Mesendoderm (in vitro differentiated cells): ENCODE results near the gene KLHL20.
"Not testable (repeated sequence)": the region's sequence is repeated elsewhere in the genome, so short reads cannot be mapped to it uniquely, and the experiment has no call there.

ENCODE experiments used
- DNase-seq: peaks from one replicate; pipeline ENCODE4 v3.0.0; 2013
- H2AK5ac ChIP-seq: 2 replicates; pipeline ENCODE4 v1.6.1; 2013; ENCODE audit warnings: low read length, inconsistent platforms
- H2BK120ac ChIP-seq: 2 replicates; pipeline ENCODE4 v1.6.1; 2013; ENCODE audit warnings: low read depth, mild to moderate bottlenecking, low read length, moderate library complexity, mixed read lengths
- H2BK15ac ChIP-seq: replicated peaks from 2 replicates; pipeline ENCODE4 v1.6.1; 2013; ENCODE audit warnings: low read depth, mild to moderate bottlenecking, moderate library complexity
- H2BK5ac ChIP-seq: 2 replicates; pipeline ENCODE4 v1.6.1; 2013; ENCODE audit warnings: low read length, inconsistent platforms
- H3K18ac ChIP-seq: 2 replicates; pipeline ENCODE4 v1.6.1; 2013; ENCODE audit warnings: mild to moderate bottlenecking, low read length, mixed read lengths
- H3K23ac ChIP-seq: one replicate; pipeline ENCODE4 v1.6.1; 2013; ENCODE audit warnings: low read length
- H3K27ac ChIP-seq: 2 replicates; pipeline ENCODE4 v1.5.1; 2013; ENCODE audit warnings: low read depth, mild to moderate bottlenecking, inconsistent platforms, low read length, moderate library complexity
- H3K27me3 ChIP-seq: 2 replicates; pipeline ENCODE4 v1.6.1; 2013; ENCODE audit warnings: low read length, control low read depth, mild to moderate bottlenecking, inconsistent platforms; ENCODE audit not compliant: insufficient read depth, poor library complexity
- H3K36me3 ChIP-seq: 2 replicates; pipeline ENCODE4 v1.6.1; 2013; ENCODE audit warnings: low read length, inconsistent platforms; ENCODE audit not compliant: control insufficient read depth, insufficient read depth
- H3K4ac ChIP-seq: one replicate; pipeline ENCODE4 v1.6.1; 2013; ENCODE audit warnings: low read depth, mild to moderate bottlenecking, low read length, moderate library complexity
- H3K4me1 ChIP-seq: 2 replicates; pipeline ENCODE4 v1.6.1; 2013; ENCODE audit warnings: low read depth, low read length, inconsistent platforms; ENCODE audit not compliant: control insufficient read depth
- H3K4me2 ChIP-seq: 2 replicates; pipeline ENCODE4 v1.6.1; 2013; ENCODE audit warnings: low read length
- H3K4me3 ChIP-seq: 2 replicates; pipeline ENCODE4 v1.5.1; 2013; ENCODE audit warnings: mild to moderate bottlenecking, low read length
- H3K56ac ChIP-seq: one replicate; pipeline ENCODE4 v1.6.1; 2013; ENCODE audit warnings: low read length
- H3K79me1 ChIP-seq: 2 replicates; pipeline ENCODE4 v1.6.1; 2013; ENCODE audit warnings: low read length, inconsistent platforms
- H3K79me2 ChIP-seq: 2 replicates; pipeline ENCODE4 v1.6.1; 2013; ENCODE audit warnings: mild to moderate bottlenecking, low read length; ENCODE audit not compliant: control insufficient read depth, insufficient read depth
- H3K9ac ChIP-seq: 2 replicates; pipeline ENCODE4 v1.6.1; 2013; ENCODE audit warnings: low read length, inconsistent platforms
- H4K5ac ChIP-seq: one replicate; pipeline ENCODE4 v1.6.1; 2013; ENCODE audit warnings: low read length
- H4K8ac ChIP-seq: one replicate; pipeline ENCODE4 v1.6.1; 2013; ENCODE audit warnings: low read depth, mild to moderate bottlenecking, control low read depth, low read length, moderate library complexity
- WGBS: extraction: QIAGEN DNeasy Blood & Tissue Kit; methylation state at CpG from one replicate; pipeline ENCODE4 v1.1.7; 2013; ENCODE audit warnings: low lambda C conversion rate, missing lambda C conversion rate; ENCODE audit not compliant: insufficient coverage; ENCODE audit errors: extremely low coverage; 5-methylcytosine and 5-hydroxymethylcytosine counted together

KLHL20 gene

DNA sequence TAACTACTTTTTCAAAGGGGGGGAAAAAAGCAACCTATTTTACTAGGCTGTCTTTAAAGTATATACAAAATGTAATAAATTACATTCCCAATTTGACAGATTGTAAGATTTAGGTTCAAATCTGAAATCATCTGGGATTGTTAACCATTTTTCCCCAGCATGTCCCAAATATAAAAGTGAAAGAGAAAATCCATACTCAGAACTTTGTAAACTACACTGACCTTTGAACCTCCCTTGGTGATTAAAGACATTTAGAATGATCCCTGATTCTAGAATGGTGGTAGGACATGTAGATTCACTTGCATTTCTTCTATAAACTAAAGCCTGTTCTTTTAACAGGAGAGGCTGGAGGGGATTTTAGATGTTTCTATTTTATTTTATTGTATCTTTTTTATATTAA, 39.0 kb downstream of the KLHL20 start:
- Histone ChIP-seq H3K56ac (no peak overlapping the region), H2BK120ac (no peak overlapping the region), H3K18ac (no peak overlapping the region), H2BK15ac (no peak overlapping the region), H3K36me3 (no peaks in the 10 kb centered on the region), H3K9ac (no peak overlapping the region), H3K79me1 (no peaks in the 10 kb centered on the region), H3K27ac (no peak overlapping the region), H3K4ac (no peak overlapping the region), H3K4me2 (no peak overlapping the region), H3K27me3 (no peaks in the 10 kb centered on the region), H4K5ac (no peak overlapping the region), H3K23ac (no peak overlapping the region), H3K4me1 (no peaks in the 10 kb centered on the region), H2BK5ac (no peak overlapping the region), H2AK5ac (no peak overlapping the region), H3K79me2 (no peaks in the 10 kb centered on the region), H4K8ac (no peak overlapping the region), H3K4me3 (no peak overlapping the region)
- no peak for DNase-seq

DNA sequence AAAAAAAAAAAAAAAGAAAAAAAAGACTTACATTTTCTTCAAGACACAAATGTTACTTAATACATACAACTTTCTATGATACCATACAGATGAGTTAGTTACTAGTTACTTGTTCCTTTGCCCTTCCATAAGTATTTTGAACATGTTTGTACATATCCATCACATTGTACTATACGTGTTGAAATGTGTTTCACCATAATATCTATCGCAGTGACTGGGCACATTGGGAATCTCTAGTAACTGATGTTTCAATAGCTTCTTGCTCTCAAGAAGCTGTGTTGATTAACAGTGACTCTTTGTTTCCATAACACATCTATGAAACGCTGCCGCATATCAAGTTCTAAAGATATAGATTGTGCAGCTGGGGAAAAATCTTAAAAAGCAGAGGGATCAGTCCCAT, 42.9 kb downstream of the KLHL20 start:
- no peak overlapping the region for H2BK5ac ChIP-seq
- no peaks in the 10 kb centered on the region for H3K27me3 ChIP-seq
- H3K9ac ChIP-seq, result no peak overlapping the region
- no peaks in the 10 kb centered on the region for H3K4me1 ChIP-seq
- H3K56ac ChIP-seq, result no peak overlapping the region
- H3K4me3 ChIP-seq, result no peak overlapping the region
- no CpG with 5 or more reads among the region's 4 CpGs for WGBS
- no peak overlapping the region for H3K4ac ChIP-seq
- H3K4me2 ChIP-seq, result no peak overlapping the region
- no peak for DNase-seq
- H2BK15ac ChIP-seq, result no peak overlapping the region
- no peak overlapping the region for H3K23ac ChIP-seq
- H4K5ac ChIP-seq, result no peak overlapping the region
- H3K79me1 ChIP-seq, result no peaks in the 10 kb centered on the region
- no peak overlapping the region for H2AK5ac ChIP-seq
- no peak overlapping the region for H3K18ac ChIP-seq
- no peaks in the 10 kb centered on the region for H3K79me2 ChIP-seq
- H4K8ac ChIP-seq, result no peak overlapping the region
- peaks cover 2% of the 10 kb centered on the region for H3K36me3 ChIP-seq
- H3K27ac ChIP-seq, result no peak overlapping the region
- no peak overlapping the region for H2BK120ac ChIP-seq

DNA sequence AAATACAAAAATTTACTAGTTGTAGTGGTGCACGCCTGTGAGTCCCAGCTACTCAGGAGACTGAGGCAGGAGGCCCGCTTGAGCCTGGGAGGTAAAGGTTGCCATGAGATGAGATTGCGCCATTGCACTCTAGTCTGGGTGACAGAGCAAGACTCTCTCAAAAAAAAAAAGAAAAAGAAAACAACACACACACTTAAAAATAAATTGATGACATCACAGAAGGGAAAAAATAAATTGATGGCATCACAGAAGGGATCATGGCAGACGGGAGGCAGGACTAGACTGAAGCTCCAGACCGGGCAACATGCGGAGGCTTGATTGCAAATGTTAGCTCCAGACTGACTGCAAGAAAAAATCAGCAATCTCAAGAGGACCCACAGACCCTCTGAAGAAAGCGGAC, 43.3 kb downstream of the KLHL20 start:
- H3K4me1 ChIP-seq, result no peaks in the 10 kb centered on the region
- H3K27me3 ChIP-seq, result no peaks in the 10 kb centered on the region
- no peak overlapping the region for H4K8ac ChIP-seq
- H2AK5ac ChIP-seq, result no peak overlapping the region
- H2BK120ac ChIP-seq, result no peak overlapping the region
- peaks cover 2% of the 10 kb centered on the region for H3K36me3 ChIP-seq
- WGBS, result no CpG with 5 or more reads among the region's 7 CpGs
- H2BK5ac ChIP-seq, result no peak overlapping the region
- no peak overlapping the region for H3K4me2 ChIP-seq
- no peak for DNase-seq
- no peak overlapping the region for H3K18ac ChIP-seq
- H4K5ac ChIP-seq, result no peak overlapping the region
- H3K56ac ChIP-seq, result no peak overlapping the region
- no peak overlapping the region for H3K4ac ChIP-seq
- H3K23ac ChIP-seq, result no peak overlapping the region
- no peak overlapping the region for H3K9ac ChIP-seq
- H3K4me3 ChIP-seq, result no peak overlapping the region
- H3K27ac ChIP-seq, result no peak overlapping the region
- H3K79me2 ChIP-seq, result no peaks in the 10 kb centered on the region
- H2BK15ac ChIP-seq, result no peak overlapping the region
- no peaks in the 10 kb centered on the region for H3K79me1 ChIP-seq

DNA sequence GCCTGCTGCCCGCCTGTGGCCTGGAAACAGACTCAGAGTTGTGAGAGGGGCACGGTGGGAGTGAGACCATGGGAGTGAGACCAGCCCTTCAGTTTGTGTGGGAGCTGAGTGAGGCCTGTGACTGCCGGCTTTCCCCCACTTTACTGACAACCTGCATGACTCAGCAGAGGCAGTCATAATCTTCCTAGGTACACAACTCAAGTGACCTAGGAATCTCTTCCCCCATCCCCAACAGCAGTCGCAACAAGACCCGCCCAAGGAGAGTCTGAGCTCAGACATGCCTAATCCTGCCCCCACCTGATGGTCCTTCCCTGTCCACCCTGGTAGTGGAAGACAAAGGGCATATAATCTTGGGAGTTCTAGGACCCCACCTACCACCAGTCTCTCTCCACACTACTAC, 44.2 kb downstream of the KLHL20 start:
- no peak overlapping the region for H3K18ac ChIP-seq
- no peak for DNase-seq
- H2BK15ac ChIP-seq, result no peak overlapping the region
- no peak overlapping the region for H4K5ac ChIP-seq
- H3K36me3 ChIP-seq, result peaks cover 2% of the 10 kb centered on the region
- H2AK5ac ChIP-seq, result no peak overlapping the region
- H3K27ac ChIP-seq, result no peak overlapping the region
- no peak overlapping the region for H3K4ac ChIP-seq
- no peak overlapping the region for H2BK5ac ChIP-seq
- H3K9ac ChIP-seq, result no peak overlapping the region
- H3K23ac ChIP-seq, result no peak overlapping the region
- no peak overlapping the region for H3K56ac ChIP-seq
- WGBS, result no CpG with 5 or more reads among the region's 5 CpGs
- no peaks in the 10 kb centered on the region for H3K79me1 ChIP-seq
- no peak overlapping the region for H2BK120ac ChIP-seq
- H3K4me3 ChIP-seq, result no peak overlapping the region
- no peak overlapping the region for H3K4me2 ChIP-seq
- H3K27me3 ChIP-seq, result no peaks in the 10 kb centered on the region
- H3K4me1 ChIP-seq, result no peaks in the 10 kb centered on the region
- no peak overlapping the region for H4K8ac ChIP-seq
- H3K79me2 ChIP-seq, result no peaks in the 10 kb centered on the region

DNA sequence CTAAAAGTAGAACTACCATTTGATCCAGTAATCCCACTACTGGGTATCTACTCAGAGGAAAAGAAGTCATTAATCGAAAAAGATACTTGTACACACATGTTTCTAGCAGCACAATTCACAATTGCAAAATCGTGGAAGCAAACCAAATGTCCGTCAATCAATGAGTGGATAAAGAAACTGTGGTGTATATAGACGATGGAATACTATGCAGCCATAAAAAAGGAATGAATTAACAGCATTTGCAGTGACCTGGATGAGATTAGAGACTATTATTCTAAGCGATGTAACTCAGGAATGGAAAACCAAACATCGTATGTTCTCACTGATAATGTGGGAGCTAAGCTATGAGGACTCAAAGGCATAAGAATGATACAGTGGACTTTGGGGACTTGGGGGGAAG, 49.5 kb downstream of the KLHL20 start:
- H3K36me3 ChIP-seq, H2BK120ac ChIP-seq, H3K27ac ChIP-seq, H3K4me1 ChIP-seq, H3K23ac ChIP-seq, H3K56ac ChIP-seq, H3K4me3 ChIP-seq, H3K4ac ChIP-seq, H3K4me2 ChIP-seq, DNase-seq, H2BK15ac ChIP-seq, H3K27me3 ChIP-seq, H4K5ac ChIP-seq, H2AK5ac ChIP-seq, H4K8ac ChIP-seq, H2BK5ac ChIP-seq, H3K18ac ChIP-seq, H3K9ac ChIP-seq, H3K79me1 ChIP-seq, H3K79me2 ChIP-seq: not testable (repeated sequence)
- WGBS, result no CpG with 5 or more reads among the region's 6 CpGs

DNA sequence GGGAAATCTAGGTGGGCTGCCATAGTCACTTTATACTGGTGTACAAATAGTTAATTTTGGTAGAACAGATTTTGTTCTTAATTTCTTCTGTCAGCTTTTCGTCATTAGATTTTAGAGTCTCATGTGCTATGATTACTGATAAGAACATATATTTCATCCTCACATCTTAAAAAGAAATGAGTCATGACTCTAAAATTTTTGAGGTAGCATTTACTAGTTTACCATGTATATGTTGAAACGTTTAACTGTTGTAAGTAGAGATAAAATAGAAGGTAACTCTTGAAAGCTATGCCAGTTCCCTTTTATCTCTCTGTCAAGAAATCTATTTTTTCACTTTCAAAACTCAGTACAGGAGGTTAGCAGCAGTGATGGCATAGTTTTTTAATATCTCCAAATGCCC, 53.4 kb downstream of the KLHL20 start:
- no peak overlapping the region for H3K4ac ChIP-seq

More for the DNA sequence above, 53.4 kb downstream of the KLHL20 start:
- no peak overlapping the region for H2BK120ac ChIP-seq
- H3K56ac ChIP-seq, result no peak overlapping the region
- no peak overlapping the region for H3K18ac ChIP-seq
- H4K8ac ChIP-seq, result no peak overlapping the region
- H3K79me1 ChIP-seq, result no peaks in the 10 kb centered on the region
- H3K27me3 ChIP-seq, result no peaks in the 10 kb centered on the region
- H4K5ac ChIP-seq, result no peak overlapping the region
- no peaks in the 10 kb centered on the region for H3K36me3 ChIP-seq
- H3K4me2 ChIP-seq, result no peak overlapping the region
- H3K79me2 ChIP-seq, result no peaks in the 10 kb centered on the region
- no peak overlapping the region for H2AK5ac ChIP-seq
- DNase-seq, result no peak
- H3K4me3 ChIP-seq, result no peak overlapping the region
- H3K23ac ChIP-seq, result no peak overlapping the region
- H3K9ac ChIP-seq, result no peak overlapping the region
- no peak overlapping the region for H2BK15ac ChIP-seq
- no peaks in the 10 kb centered on the region for H3K4me1 ChIP-seq
- no CpG with 5 or more reads among the region's 2 CpGs for WGBS
- no peak overlapping the region for H2BK5ac ChIP-seq
- no peak overlapping the region for H3K27ac ChIP-seq
